ENCODE results near the gene ASRGL1.

The ASRGL1 gene

GRCh38 chr11:62393061-62393611, 55.9 kb downstream of the ASRGL1 start:
- peak; percentile 28 to 58 for DNase-seq

- DNase-seq, result no peak
These were observed 56.5 kb downstream of the ASRGL1 start for GRCh38 chr11:62393735-62394134.

GRCh38 chr11:62394825-62395538, 57.7 kb downstream of the ASRGL1 start:
- DNase-seq, result peak; percentile 63 to 78

GRCh38 chr11:62395885-62396551, 58.8 kb downstream of the ASRGL1 start:
- no peak for DNase-seq

GRCh38 chr11:62398011-62398994, 61.1 kb downstream of the ASRGL1 start:
- DNase-seq, result no peak

- DNase-seq, result no peak
These were observed 62.1 kb downstream of the ASRGL1 start for GRCh38 chr11:62399172-62399877.

GRCh38 chr11:62399878-62400266, 62.6 kb downstream of the ASRGL1 start:
- no peak for DNase-seq

- no peak for DNase-seq
These were observed 63.0 kb downstream of the ASRGL1 start for GRCh38 chr11:62400281-62400680.

GRCh38 chr11:62400760-62401159, 63.5 kb downstream of the ASRGL1 start:
- no peak for DNase-seq

- no peak for DNase-seq
These were observed 64.1 kb downstream of the ASRGL1 start for GRCh38 chr11:62401356-62401755.

GRCh38 chr11:62401811-62402210, 64.6 kb downstream of the ASRGL1 start:
- DNase-seq, result no peak

- peak; percentile 42 to 65 for DNase-seq
These were observed 65.1 kb downstream of the ASRGL1 start for GRCh38 chr11:62402226-62402959.

GRCh38 chr11:62402960-62403730, 65.9 kb downstream of the ASRGL1 start:
- no peak for DNase-seq

GRCh38 chr11:62404435-62404834, 67.2 kb downstream of the ASRGL1 start:
- DNase-seq, result no peak

- DNase-seq, result no peak
These were observed 67.7 kb downstream of the ASRGL1 start for GRCh38 chr11:62404901-62405300.

- DNase-seq, result no peak
These were observed 68.8 kb downstream of the ASRGL1 start for GRCh38 chr11:62406034-62406433.

GRCh38 chr11:62409831-62410230, 72.6 kb downstream of the ASRGL1 start:
- no peak for DNase-seq

GRCh38 chr11:62410972-62411371, 73.7 kb downstream of the ASRGL1 start:
- no peak for DNase-seq

GRCh38 chr11:62411524-62411923, 74.3 kb downstream of the ASRGL1 start:
- no peak for DNase-seq

GRCh38 chr11:62413060-62413696, 75.9 kb downstream of the ASRGL1 start:
- DNase-seq, result no peak

Data from CD4-positive, alpha-beta T cell treated with Interferon alpha-2 for 1 hour (primary cell).